NCI-H1105 (cell line): ENCODE results near the gene DOCK11.
A peak's percentile ranks its signal among the peaks of the same experiment; 100 is the strongest.
"Not testable (repeated sequence)": the region's sequence is repeated elsewhere in the genome, so short reads cannot be mapped to it uniquely, and the experiment has no call there.

Experiments used
- DNase-seq: peaks from one replicate; lab custom pipeline; 2025; lab: John Stamatoyannopoulos, UW

Gene DOCK11

GRCh38 chrX:118495061-118495921, at the start of gene DOCK11:
DOCK11 (plus strand) TSS chrX:118495815; CDS start chrX:118495972, 157 bp downstream.
- peak; percentile 36 for DNase-seq

- no peak for DNase-seq
Observed at GRCh38 chrX:118448273-118448783, 47.3 kb upstream of the DOCK11 start.

- DNase-seq: no peak
Observed at GRCh38 chrX:118455013-118455412, 40.6 kb upstream of the DOCK11 start.

- DNase-seq: peak; percentile 17
Observed at GRCh38 chrX:118459494-118459893, 36.1 kb upstream of the DOCK11 start.

GRCh38 chrX:118464501-118464900, 31.1 kb upstream of the DOCK11 start:
- DNase-seq: no peak

- no peak for DNase-seq
Observed at GRCh38 chrX:118468122-118468521, 27.5 kb upstream of the DOCK11 start.

- DNase-seq: not testable (repeated sequence)
Observed at GRCh38 chrX:118470721-118471347, 24.8 kb upstream of the DOCK11 start.

- DNase-seq: no peak
Observed at GRCh38 chrX:118474586-118474985, 21.0 kb upstream of the DOCK11 start.

- no peak for DNase-seq
Observed at GRCh38 chrX:118475903-118476302, 19.7 kb upstream of the DOCK11 start.

GRCh38 chrX:118480172-118480571, 15.4 kb upstream of the DOCK11 start:
- DNase-seq: no peak

GRCh38 chrX:118482384-118482783, 13.2 kb upstream of the DOCK11 start:
- not testable (repeated sequence) for DNase-seq

GRCh38 chrX:118484216-118484903, 11.3 kb upstream of the DOCK11 start:
- no peak for DNase-seq

GRCh38 chrX:118486693-118487092, 8.9 kb upstream of the DOCK11 start:
- DNase-seq: not testable (repeated sequence)

- DNase-seq: no peak
Observed at GRCh38 chrX:118493016-118493415, 2.6 kb upstream of the DOCK11 start.

GRCh38 chrX:118493653-118494297, 1.8 kb upstream of the DOCK11 start:
- DNase-seq: no peak

GRCh38 chrX:118495958-118496762, 545 bp downstream of the DOCK11 start:
- DNase-seq: peak; percentile 18

GRCh38 chrX:118496763-118497079, 1.1 kb downstream of the DOCK11 start:
- no peak for DNase-seq

GRCh38 chrX:118497180-118497818, 1.7 kb downstream of the DOCK11 start:
- no peak for DNase-seq

GRCh38 chrX:118498351-118498750, 2.7 kb downstream of the DOCK11 start:
- DNase-seq: no peak

GRCh38 chrX:118498755-118499154, 3.1 kb downstream of the DOCK11 start:
- DNase-seq: no peak

- no peak for DNase-seq
Observed at GRCh38 chrX:118499295-118499694, 3.7 kb downstream of the DOCK11 start.
